GM12878 (cell line): ENCODE results near the gene NPRL2. TPM values are rescaled to one million over a fixed set of nuclear protein-coding genes. Genes with fewer than 3 reads are reported as not detected.

Experiments used
- ATF7 ChIP-seq: fragments of 450-650 bp; IDR thresholded peaks from 2 replicates; pipeline ENCODE4 v1.6.1; 2016; ENCODE audit warnings: low read depth, mild to moderate bottlenecking
- DPF2 ChIP-seq: fragments of 450-650 bp; IDR thresholded peaks from 2 replicates; pipeline ENCODE4 v1.6.1; 2017; ENCODE audit warnings: mild to moderate bottlenecking
- E4F1 ChIP-seq: fragments of 450-650 bp; IDR thresholded peaks from 2 replicates; pipeline ENCODE4 v1.6.1; 2018; ENCODE audit warnings: borderline replicate concordance, mild to moderate bottlenecking; ENCODE audit not compliant: partially characterized antibody
- EP300 ChIP-seq, 2 experiments: fragments of 150-350 bp in 1 of 2; IDR thresholded peaks; 2 replicates each; pipeline ENCODE4 v1.6.1; 2011 to 2012; ENCODE audit warnings: low read depth in 2 of 2, low read length in 2 of 2, borderline replicate concordance in 1 of 2, improper control_type of control experiment in 1 of 2, inconsistent platforms in 1 of 2; ENCODE audit not compliant: control insufficient read depth in 1 of 2
- FOS ChIP-seq: IDR thresholded peaks from 3 replicates; pipeline ENCODE4 v1.6.1; 2011; ENCODE audit warnings: borderline replicate concordance; ENCODE audit not compliant: insufficient read length; ENCODE audit errors: extremely low read depth
- HDGF ChIP-seq: fragments of 450-650 bp; IDR thresholded peaks from 2 replicates; pipeline ENCODE4 v1.6.1; 2016; ENCODE audit warnings: antibody characterized with exemption
- IKZF1 ChIP-seq: fragments of 450-650 bp; conservative IDR thresholded peaks from 2 replicates; pipeline ENCODE4 v1.6.1; 2017; ENCODE audit warnings: antibody characterized with exemption, mild to moderate bottlenecking
- IKZF2 ChIP-seq, 2 experiments: fragments of 450-650 bp; IDR thresholded peaks; 2 replicates each; pipeline ENCODE4 v1.6.1; 2017; ENCODE audit warnings: mild to moderate bottlenecking in 2 of 2, moderate library complexity in 2 of 2
- JUND ChIP-seq: IDR thresholded peaks from 2 replicates; pipeline ENCODE4 v1.6.1; 2012; ENCODE audit warnings: low read depth, mild to moderate bottlenecking, low read length, improper control_type of control experiment, moderate library complexity
- MTA3 ChIP-seq: IDR thresholded peaks from 2 replicates; pipeline ENCODE4 v1.6.1; 2012; ENCODE audit warnings: low read length, inconsistent platforms, borderline replicate concordance
- NFIC ChIP-seq: IDR thresholded peaks from 2 replicates; pipeline ENCODE4 v1.6.1; 2012; ENCODE audit warnings: low read depth, mild to moderate bottlenecking, inconsistent platforms, low read length, moderate library complexity
- POU2F2 ChIP-seq: IDR thresholded peaks from 3 replicates; pipeline ENCODE4 v1.6.1; 2011; ENCODE audit warnings: low read depth, mild to moderate bottlenecking, low read length, borderline replicate concordance
- RB1 ChIP-seq: fragments of 450-650 bp; formaldehyde crosslinking; IDR thresholded peaks from 2 replicates; pipeline ENCODE4 v1.6.1; 2017; ENCODE audit warnings: mild to moderate bottlenecking, borderline replicate concordance
- RBBP5 ChIP-seq: fragments of 200-600 bp; sonication (generic); conservative IDR thresholded peaks from 2 replicates; pipeline ENCODE4 v1.6.1; 2016
- RUNX3 ChIP-seq: IDR thresholded peaks from 2 replicates; pipeline ENCODE4 v1.6.1; 2012; ENCODE audit warnings: low read length, inconsistent platforms
- SMAD1 ChIP-seq: fragments of 450-650 bp; IDR thresholded peaks from 2 replicates; pipeline ENCODE4 v1.6.1; 2018; ENCODE audit warnings: mild to moderate bottlenecking, low read depth; ENCODE audit not compliant: partially characterized antibody
- SREBF2 ChIP-seq: IDR thresholded peaks from 2 replicates; pipeline ENCODE4 v1.6.1; 2012; ENCODE audit warnings: mild to moderate bottlenecking, low read length
- YY1 ChIP-seq: IDR thresholded peaks from 2 replicates; pipeline ENCODE4 v1.6.1; 2011; ENCODE audit warnings: low read depth, mild to moderate bottlenecking, low read length
- ZNF207 ChIP-seq: fragments of 450-650 bp; IDR thresholded peaks from 2 replicates; pipeline ENCODE4 v1.6.1; 2014; ENCODE audit warnings: antibody characterized with exemption, mild to moderate bottlenecking, borderline replicate concordance
- ZSCAN29 ChIP-seq: fragments of 450-650 bp; IDR thresholded peaks from 2 replicates; pipeline ENCODE4 v1.6.1; 2017; ENCODE audit warnings: mild to moderate bottlenecking, moderate library complexity
- polyA plus RNA-seq, 11 experiments: library from polyadenylated mRNA; depleted of rRNA in 4 of 11; unstranded in 6 of 11; stranded (reverse) in 5 of 11; fragments of >200 nt; fragmentation: Nextera tagmentation in 4 of 11; fragmentation: Illumina TruSeq in 1 of 11; extraction: Ambion mirVana in 4 of 11; extraction: Trizol in 1 of 11; gene quantifications; 1 replicate in 1 of 11; 2 replicates in 10 of 11; pipeline versions ENCODE4 v1.2.1 to v1.2.3, GENCODE V29; 2011 to 2016; ENCODE audit warnings: inconsistent platforms in 2 of 11, missing spikeins in 2 of 11, low read depth in 1 of 11
- total RNA-seq, 4 experiments: library from RNA; depleted of rRNA in 3 of 4; stranded (reverse); fragments of >200 nt in 3 of 4; fragmentation: Illumina TruSeq in 1 of 4; extraction: Trizol in 1 of 4; gene quantifications; 2 replicates each; pipeline versions ENCODE4 v1.2.1 to v1.2.3, GENCODE V29; 2013 to 2021
- TF ChIP-seq, protein P1 (sequence below): IDR thresholded peaks from 2 replicates; pipeline ENCODE4 v1.6.1; 2011; ENCODE audit warnings: borderline replicate concordance, low read depth, mild to moderate bottlenecking, moderate library complexity, mixed read lengths, low read length; ENCODE audit not compliant: insufficient read depth; ENCODE audit errors: extremely low read length
- TF ChIP-seq, protein P2 (sequence below): IDR thresholded peaks from 2 replicates; pipeline ENCODE4 v1.6.1; 2012; ENCODE audit warnings: low read length, inconsistent platforms
- TF ChIP-seq, protein P3 (sequence below): fragments of 450-650 bp; formaldehyde crosslinking; IDR thresholded peaks from 2 replicates; pipeline ENCODE4 v1.4.0; 2022; ENCODE audit warnings: mild to moderate bottlenecking, moderate library complexity

Gene NPRL2
- total and polyA plus RNA-seq, 10 of the 15 experiments (the other 5 are each of a cell fraction or from before 2014, with no cell fraction given), result 17.8 to 54.2 (median 32.9) TPM

DNA sequence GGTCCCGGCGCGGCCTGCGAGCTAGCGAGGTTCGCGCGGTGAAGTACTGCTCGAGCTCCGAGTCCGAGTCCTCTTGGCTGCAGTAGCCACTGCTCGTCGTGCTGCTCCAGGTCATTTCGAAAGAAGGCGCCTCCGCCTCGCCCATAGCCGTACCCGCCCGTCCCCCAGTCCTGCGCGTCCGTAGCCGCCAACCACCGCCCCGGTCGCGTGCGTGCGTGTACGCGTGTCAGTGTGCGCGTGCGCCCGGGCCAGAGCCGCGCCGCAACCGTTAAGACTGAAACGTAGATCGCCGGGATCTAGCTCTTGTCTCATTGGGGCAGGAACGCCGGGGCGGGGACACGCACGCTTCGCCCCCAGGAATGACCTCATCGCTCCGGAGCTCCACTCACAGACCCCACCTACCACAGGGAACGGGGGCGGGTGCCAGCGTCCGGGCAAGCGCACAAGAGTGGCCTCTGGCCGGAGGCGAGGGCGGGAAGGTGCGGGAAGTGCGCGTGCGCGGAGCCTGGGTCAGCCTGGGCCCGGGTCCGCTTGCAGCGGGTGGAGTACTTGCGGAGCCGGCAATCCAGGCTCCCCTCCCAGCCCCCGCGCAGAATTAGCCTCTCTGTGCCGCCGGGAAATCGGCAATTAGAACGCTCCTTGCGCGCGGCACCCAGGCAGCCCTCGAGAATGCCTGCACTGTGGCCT lies 13.3 kb downstream of the NPRL2 start (continued):
- TF ChIP-seq, protein P1, sequence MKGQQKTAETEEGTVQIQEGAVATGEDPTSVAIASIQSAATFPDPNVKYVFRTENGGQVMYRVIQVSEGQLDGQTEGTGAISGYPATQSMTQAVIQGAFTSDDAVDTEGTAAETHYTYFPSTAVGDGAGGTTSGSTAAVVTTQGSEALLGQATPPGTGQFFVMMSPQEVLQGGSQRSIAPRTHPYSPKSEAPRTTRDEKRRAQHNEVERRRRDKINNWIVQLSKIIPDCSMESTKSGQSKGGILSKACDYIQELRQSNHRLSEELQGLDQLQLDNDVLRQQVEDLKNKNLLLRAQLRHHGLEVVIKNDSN, result no peak
- TF ChIP-seq EP300 (IDR thresholded peaks at IDR 0.05; ENCODE audit: borderline replicate concordance in 1 of 2, control insufficient read depth in 1 of 2, low read depth in 2 of 2, low read length in 2 of 2) (0 out of 4 replicates have a peak, but pooled peaks of 1 of the 2 experiments have one; percentile 33), POU2F2 (0 out of 3 replicates have a peak, but pooled peaks have one; percentile 8), ZSCAN29 (no peak), ZNF207 (peak; percentile 62; the same call in 1 of the 2 replicates), SMAD1 (no peak), RBBP5 (no peak), MTA3 (no peak), FOS (no peak), ATF7 (peak; percentile 98), RUNX3 (no peak), SREBF2 (no peak), JUND (peak; percentile 81), IKZF1 (peak; percentile 5; the same call in 1 of the 2 replicates), IKZF2 (IDR thresholded peaks at IDR 0.05) (no peak), E4F1 (no peak), YY1 (no peak), DPF2 (peak; percentile 56; the same call in 1 of the 2 replicates), NFIC (no peak), RB1 (peak; percentile 62; the same call in 1 of the 2 replicates), HDGF (peak; percentile 95; the same call in 1 of the 2 replicates)
- TF ChIP-seq, protein P2, sequence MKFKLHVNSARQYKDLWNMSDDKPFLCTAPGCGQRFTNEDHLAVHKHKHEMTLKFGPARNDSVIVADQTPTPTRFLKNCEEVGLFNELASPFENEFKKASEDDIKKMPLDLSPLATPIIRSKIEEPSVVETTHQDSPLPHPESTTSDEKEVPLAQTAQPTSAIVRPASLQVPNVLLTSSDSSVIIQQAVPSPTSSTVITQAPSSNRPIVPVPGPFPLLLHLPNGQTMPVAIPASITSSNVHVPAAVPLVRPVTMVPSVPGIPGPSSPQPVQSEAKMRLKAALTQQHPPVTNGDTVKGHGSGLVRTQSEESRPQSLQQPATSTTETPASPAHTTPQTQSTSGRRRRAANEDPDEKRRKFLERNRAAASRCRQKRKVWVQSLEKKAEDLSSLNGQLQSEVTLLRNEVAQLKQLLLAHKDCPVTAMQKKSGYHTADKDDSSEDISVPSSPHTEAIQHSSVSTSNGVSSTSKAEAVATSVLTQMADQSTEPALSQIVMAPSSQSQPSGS, result no peak
- TF ChIP-seq, protein P3, sequence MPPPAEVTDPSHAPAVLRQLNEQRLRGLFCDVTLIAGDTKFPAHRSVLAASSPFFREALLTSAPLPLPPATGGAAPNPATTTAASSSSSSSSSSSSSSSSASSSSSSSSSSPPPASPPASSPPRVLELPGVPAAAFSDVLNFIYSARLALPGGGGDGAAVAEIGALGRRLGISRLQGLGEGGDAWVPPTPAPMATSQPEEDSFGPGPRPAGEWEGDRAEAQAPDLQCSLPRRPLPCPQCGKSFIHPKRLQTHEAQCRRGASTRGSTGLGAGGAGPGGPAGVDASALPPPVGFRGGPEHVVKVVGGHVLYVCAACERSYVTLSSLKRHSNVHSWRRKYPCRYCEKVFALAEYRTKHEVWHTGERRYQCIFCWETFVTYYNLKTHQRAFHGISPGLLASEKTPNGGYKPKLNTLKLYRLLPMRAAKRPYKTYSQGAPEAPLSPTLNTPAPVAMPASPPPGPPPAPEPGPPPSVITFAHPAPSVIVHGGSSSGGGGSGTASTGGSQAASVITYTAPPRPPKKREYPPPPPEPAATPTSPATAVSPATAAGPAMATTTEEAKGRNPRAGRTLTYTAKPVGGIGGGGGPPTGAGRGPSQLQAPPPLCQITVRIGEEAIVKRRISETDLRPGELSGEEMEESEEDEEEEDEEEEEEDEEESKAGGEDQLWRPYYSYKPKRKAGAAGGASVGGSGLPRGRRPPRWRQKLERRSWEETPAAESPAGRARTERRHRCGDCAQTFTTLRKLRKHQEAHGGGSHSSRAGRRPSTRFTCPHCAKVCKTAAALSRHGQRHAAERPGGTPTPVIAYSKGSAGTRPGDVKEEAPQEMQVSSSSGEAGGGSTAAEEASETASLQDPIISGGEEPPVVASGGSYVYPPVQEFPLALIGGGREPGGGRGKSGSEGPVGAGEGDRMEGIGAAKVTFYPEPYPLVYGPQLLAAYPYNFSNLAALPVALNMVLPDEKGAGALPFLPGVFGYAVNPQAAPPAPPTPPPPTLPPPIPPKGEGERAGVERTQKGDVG (CRISPR knock-in tag), result no peak
